Natural killer cell (primary cell): ENCODE data around the gene RUVBL1. TPM values are rescaled to one million over a fixed set of nuclear protein-coding genes. Genes with fewer than 3 reads are reported as not detected.

Experiments used
- ATAC-seq, 3 donors: fragments of 150-1000 bp in 2 of 3; fragments of 200-7000 bp in 1 of 3; cut with Tn5 transposase; 1 replicate in 1 of 3; 2 replicates in 2 of 3; pipeline ENCODE4 v1.10.0; 2021; ENCODE audit warnings: mild to moderate bottlenecking in 2 of 3, moderate library complexity in 2 of 3
- DNase-seq, 2 donors: peaks; one replicate each; pipeline versions ENCODE4 v3.0.0 to v3.0.0-alpha.2; 2013 to 2021; ENCODE audit warnings: mixed read lengths in 1 of 2
- H3K27ac ChIP-seq: one replicate; pipeline ENCODE4 v1.5.1; 2013; ENCODE audit warnings: mild to moderate bottlenecking, low read length
- H3K27me3 ChIP-seq: one replicate; pipeline ENCODE4 v1.6.1; 2013; ENCODE audit warnings: low read length; ENCODE audit not compliant: control insufficient read depth, insufficient read depth
- H3K36me3 ChIP-seq: one replicate; pipeline ENCODE4 v1.6.1; 2013; ENCODE audit warnings: low read length; ENCODE audit not compliant: control insufficient read depth, insufficient read depth
- H3K4me1 ChIP-seq: one replicate; pipeline ENCODE4 v1.6.1; 2013; ENCODE audit warnings: low read length; ENCODE audit not compliant: control insufficient read depth, insufficient read depth
- H3K4me3 ChIP-seq: one replicate; pipeline ENCODE4 v1.5.1; 2013; ENCODE audit warnings: low read length
- H3K9me3 ChIP-seq: one replicate; pipeline ENCODE4 v1.6.1; 2013; ENCODE audit warnings: low read length; ENCODE audit not compliant: control insufficient read depth, insufficient read depth
- H3K27ac Mint-ChIP-seq, 2 donors: one replicate each; pipeline ENCODE4 v1.8.0; 2022; ENCODE audit warnings: mild to moderate bottlenecking in 2 of 2, mixed read lengths in 2 of 2, moderate library complexity in 1 of 2
- H3K27me3 Mint-ChIP-seq, 2 donors: one replicate each; pipeline ENCODE4 v1.8.0; 2022; ENCODE audit warnings: low read depth in 2 of 2, mixed read lengths in 2 of 2
- H3K36me3 Mint-ChIP-seq: one replicate; pipeline ENCODE4 v1.8.0; 2022; ENCODE audit warnings: mixed read lengths
- H3K4me1 Mint-ChIP-seq, 2 donors: one replicate each; pipeline ENCODE4 v1.8.0; 2022; ENCODE audit warnings: mixed read lengths in 2 of 2
- H3K4me3 Mint-ChIP-seq: one replicate; pipeline ENCODE4 v1.8.0; 2022; ENCODE audit warnings: mild to moderate bottlenecking, moderate library complexity, mixed read lengths
- H3K9me3 Mint-ChIP-seq, 2 donors: one replicate each; pipeline ENCODE4 v1.8.0; 2022; ENCODE audit warnings: mixed read lengths in 2 of 2
- WGBS: methylation state at CpG from one replicate; pipeline ENCODE4 v1.1.7; 2013; ENCODE audit warnings: missing lambda C conversion rate; ENCODE audit not compliant: insufficient coverage; 5-methylcytosine and 5-hydroxymethylcytosine counted together
- intact Hi-C: fragments of 100-400 bp; cut with micrococcal nuclease; formaldehyde crosslinking; loops from one replicate; pipeline ENCODE4 v1.14.2; 2022
- total RNA-seq, 4 donors: library from RNA; stranded (reverse); fragments of 120-200 nt in 1 of 4; gene quantifications; one replicate each; pipeline versions ENCODE4 v1.2.3 to v1.2.4, GENCODE V29; 2013 to 2022
- TF ChIP-seq, protein P1 (sequence below): fragments of 200-600 bp; IDR thresholded peaks from one replicate; pipeline ENCODE4 v1.8.0; 2022; ENCODE audit warnings: antibody characterized with exemption

The RUVBL1 gene
- total RNA-seq, 3 donors from 2014 or later (not counting 1 experiment from before 2014, with no cell fraction given): 11.9 to 18.5 (median 14.1) TPM

DNA sequence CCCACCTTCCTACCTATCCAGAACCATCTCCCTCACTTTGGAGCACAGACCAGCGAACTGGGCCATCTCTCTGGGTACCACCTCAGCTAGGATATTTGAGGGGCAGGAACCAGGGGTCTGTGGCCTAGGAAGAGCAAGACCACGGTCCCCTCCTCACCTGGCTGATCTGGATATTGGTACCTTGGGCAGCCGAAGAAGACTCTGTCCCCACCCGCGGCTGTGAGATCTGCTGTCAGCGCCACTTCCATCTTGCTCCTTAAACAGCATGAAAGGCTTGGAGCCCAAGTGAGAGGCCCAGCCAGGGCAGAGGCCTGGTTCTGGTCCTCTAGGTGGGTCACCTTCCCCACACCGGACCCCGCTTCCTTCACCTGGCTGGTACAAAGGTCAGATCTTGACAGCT lies 44.7 kb downstream of the RUVBL1 start:
- Mint-ChIP-seq H3K4me3 (no peak overlapping the region), H3K27ac (no peak overlapping the region)
- intact Hi-C loops: loop anchor here (5.0 kb wide), 1 partner anchor 528 kb away; no protein-coding TSS in a partner anchor

GRCh38 chr3:128078322-128078721 lies 45.3 kb downstream of the RUVBL1 start:
- no peaks in the 10 kb centered on the region for H3K36me3 Mint-ChIP-seq
- WGBS: 100% methylated on average over 5 of the region's 5 CpGs
- DNase-seq: no peak

More for the DNA sequence above, 44.7 kb downstream of the RUVBL1 start:
- TF ChIP-seq, protein P1, sequence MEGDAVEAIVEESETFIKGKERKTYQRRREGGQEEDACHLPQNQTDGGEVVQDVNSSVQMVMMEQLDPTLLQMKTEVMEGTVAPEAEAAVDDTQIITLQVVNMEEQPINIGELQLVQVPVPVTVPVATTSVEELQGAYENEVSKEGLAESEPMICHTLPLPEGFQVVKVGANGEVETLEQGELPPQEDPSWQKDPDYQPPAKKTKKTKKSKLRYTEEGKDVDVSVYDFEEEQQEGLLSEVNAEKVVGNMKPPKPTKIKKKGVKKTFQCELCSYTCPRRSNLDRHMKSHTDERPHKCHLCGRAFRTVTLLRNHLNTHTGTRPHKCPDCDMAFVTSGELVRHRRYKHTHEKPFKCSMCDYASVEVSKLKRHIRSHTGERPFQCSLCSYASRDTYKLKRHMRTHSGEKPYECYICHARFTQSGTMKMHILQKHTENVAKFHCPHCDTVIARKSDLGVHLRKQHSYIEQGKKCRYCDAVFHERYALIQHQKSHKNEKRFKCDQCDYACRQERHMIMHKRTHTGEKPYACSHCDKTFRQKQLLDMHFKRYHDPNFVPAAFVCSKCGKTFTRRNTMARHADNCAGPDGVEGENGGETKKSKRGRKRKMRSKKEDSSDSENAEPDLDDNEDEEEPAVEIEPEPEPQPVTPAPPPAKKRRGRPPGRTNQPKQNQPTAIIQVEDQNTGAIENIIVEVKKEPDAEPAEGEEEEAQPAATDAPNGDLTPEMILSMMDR: no peak
- Mint-ChIP-seq H3K9me3 (no peaks in the 10 kb centered on the region), H3K4me1 (peaks cover 0 to 13% of the 10 kb centered on the region in 2 donors), H3K27me3 (no peaks in the 10 kb centered on the region), H3K36me3 (no peaks in the 10 kb centered on the region)
- Histone ChIP-seq H3K9me3 (no peaks in the 10 kb centered on the region), H3K4me1 (peaks cover 24% of the 10 kb centered on the region), H3K27me3 (peaks cover 4% of the 10 kb centered on the region), H3K36me3 (peaks cover 14% of the 10 kb centered on the region), H3K27ac (no peak overlapping the region), H3K4me3 (no peak overlapping the region)
- ATAC-seq (no peak), DNase-seq (no peak)
- WGBS: 96% methylated on average over 8 of the region's 8 CpGs

DNA sequence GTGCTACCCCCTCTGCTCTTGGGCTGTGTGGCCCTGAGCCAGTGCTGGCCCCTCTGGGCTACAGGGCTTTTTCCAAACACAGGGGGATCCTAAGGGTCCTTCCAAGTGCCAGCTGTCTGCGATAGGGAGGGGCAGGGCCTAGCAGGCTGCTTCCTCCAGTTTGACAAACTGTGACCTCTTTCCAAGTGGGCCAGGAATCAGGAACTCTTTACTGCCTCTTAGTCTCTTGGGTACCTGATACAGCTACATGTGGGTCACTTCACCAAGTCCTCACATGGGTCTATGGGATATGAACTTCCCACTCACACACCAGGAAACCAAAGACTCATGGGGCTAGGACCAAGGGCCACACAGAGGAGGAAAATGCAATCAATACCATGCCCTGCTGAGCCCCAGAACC lies 45.9 kb downstream of the RUVBL1 start:
- no peaks in the 10 kb centered on the region for H3K27me3 Mint-ChIP-seq
- no peak overlapping the region for H3K27ac ChIP-seq
- H3K36me3 ChIP-seq: peaks cover 18% of the 10 kb centered on the region
- H3K27ac Mint-ChIP-seq: peak overlapping the region in 1 of 2 donors; percentile 31
- WGBS: 70% methylated on average over 1 of the region's 1 CpG
- TF ChIP-seq, protein P1: no peak
- intact Hi-C loops: loop anchor here (5.0 kb wide), 1 partner anchor 530 kb away; no protein-coding TSS in a partner anchor
- no peaks in the 10 kb centered on the region for H3K9me3 ChIP-seq
- H3K4me1 Mint-ChIP-seq: peaks cover 0 to 13% of the 10 kb centered on the region in 2 donors
- peak overlapping the region; percentile 55 for H3K4me3 Mint-ChIP-seq
- H3K4me3 ChIP-seq: no peak overlapping the region
- H3K27me3 ChIP-seq: peaks cover 4% of the 10 kb centered on the region
- no peaks in the 10 kb centered on the region for H3K9me3 Mint-ChIP-seq
- no peak for ATAC-seq
- H3K4me1 ChIP-seq: peaks cover 24% of the 10 kb centered on the region
- no peaks in the 10 kb centered on the region for H3K36me3 Mint-ChIP-seq
- DNase-seq: no peak

More at GRCh38 chr3:128078322-128078721, 45.3 kb downstream of the RUVBL1 start:
- Mint-ChIP-seq H3K4me1 (peaks cover 0 to 13% of the 10 kb centered on the region in 2 donors), H3K9me3 (no peaks in the 10 kb centered on the region), H3K27ac (no peak overlapping the region), H3K4me3 (no peak overlapping the region), H3K27me3 (no peaks in the 10 kb centered on the region)
- intact Hi-C loops: loop anchor here (5.0 kb wide), 1 partner anchor 529 kb away; no protein-coding TSS in a partner anchor
- peaks cover 4% of the 10 kb centered on the region for H3K27me3 ChIP-seq
- H3K4me1 ChIP-seq: peaks cover 24% of the 10 kb centered on the region
- peaks cover 18% of the 10 kb centered on the region for H3K36me3 ChIP-seq
- no peak overlapping the region for H3K4me3 ChIP-seq
- TF ChIP-seq, protein P1: no peak
- no peak for ATAC-seq
- no peaks in the 10 kb centered on the region for H3K9me3 ChIP-seq
- H3K27ac ChIP-seq: no peak overlapping the region

DNA sequence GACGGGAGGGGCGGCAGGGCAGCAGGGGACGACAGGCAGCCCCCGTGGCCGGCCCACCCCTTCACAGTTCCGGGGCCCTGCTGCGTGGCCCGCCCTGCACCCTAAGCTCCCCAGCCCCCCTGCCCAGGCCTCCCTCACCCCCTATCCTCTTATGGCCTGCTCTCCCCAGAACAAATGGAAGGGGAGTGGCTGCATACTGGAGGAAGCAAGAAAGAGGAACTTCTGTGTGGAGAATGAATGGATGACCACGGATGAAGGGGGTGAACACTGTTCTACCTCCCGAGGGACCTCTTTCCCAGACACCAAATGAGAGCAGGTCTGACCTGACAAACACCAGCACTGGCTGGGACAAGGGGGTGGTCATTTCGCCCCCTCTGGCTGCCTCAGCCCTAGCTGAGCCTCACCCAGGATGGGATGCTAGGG lies 46.4 kb downstream of the RUVBL1 start:
- intact Hi-C loops: loop anchor here (5.0 kb wide), 1 partner anchor 530 kb away; no protein-coding TSS in a partner anchor
- no peak overlapping the region for H3K27ac ChIP-seq
- H3K4me3 ChIP-seq: no peak overlapping the region
- WGBS: 22% methylated on average over 11 of the region's 11 CpGs
- Mint-ChIP-seq H3K4me3 (peak overlapping the region; percentile 17), H3K4me1 (peaks cover 0 to 13% of the 10 kb centered on the region in 2 donors), H3K9me3 (no peaks in the 10 kb centered on the region), H3K27ac (peak overlapping the region in 1 of 2 donors; percentile 74), H3K27me3 (no peaks in the 10 kb centered on the region), H3K36me3 (no peaks in the 10 kb centered on the region)
- ATAC-seq: no peak
- no peaks in the 10 kb centered on the region for H3K9me3 ChIP-seq
- TF ChIP-seq, protein P1: no peak
- DNase-seq: no peak
- H3K36me3 ChIP-seq: peaks cover 18% of the 10 kb centered on the region
- H3K27me3 ChIP-seq: peaks cover 4% of the 10 kb centered on the region
- H3K4me1 ChIP-seq: peaks cover 24% of the 10 kb centered on the region
